CD1c-positive myeloid dendritic cell (primary cell): ENCODE measurements around the gene ITGB4.
A peak's percentile ranks its signal among the peaks of the same experiment; 100 is the strongest.
"Not testable (repeated sequence)": the region's sequence is repeated elsewhere in the genome, so short reads cannot be mapped to it uniquely, and the experiment has no call there.

Source experiments
- DNase-seq: peaks from one replicate; pipeline ENCODE4 v3.0.0-alpha.2; 2016; ENCODE audit errors: extremely low spot score

The ITGB4 gene

GRCh38 chr17:75752802-75753513 is 31.7 kb downstream of the ITGB4 start:
- no peak for DNase-seq

GRCh38 chr17:75753514-75754377 is 32.5 kb downstream of the ITGB4 start:
- DNase-seq, result peak; percentile 73

GRCh38 chr17:75754378-75755204 is 33.3 kb downstream of the ITGB4 start:
- DNase-seq, result peak; percentile 33

DNA sequence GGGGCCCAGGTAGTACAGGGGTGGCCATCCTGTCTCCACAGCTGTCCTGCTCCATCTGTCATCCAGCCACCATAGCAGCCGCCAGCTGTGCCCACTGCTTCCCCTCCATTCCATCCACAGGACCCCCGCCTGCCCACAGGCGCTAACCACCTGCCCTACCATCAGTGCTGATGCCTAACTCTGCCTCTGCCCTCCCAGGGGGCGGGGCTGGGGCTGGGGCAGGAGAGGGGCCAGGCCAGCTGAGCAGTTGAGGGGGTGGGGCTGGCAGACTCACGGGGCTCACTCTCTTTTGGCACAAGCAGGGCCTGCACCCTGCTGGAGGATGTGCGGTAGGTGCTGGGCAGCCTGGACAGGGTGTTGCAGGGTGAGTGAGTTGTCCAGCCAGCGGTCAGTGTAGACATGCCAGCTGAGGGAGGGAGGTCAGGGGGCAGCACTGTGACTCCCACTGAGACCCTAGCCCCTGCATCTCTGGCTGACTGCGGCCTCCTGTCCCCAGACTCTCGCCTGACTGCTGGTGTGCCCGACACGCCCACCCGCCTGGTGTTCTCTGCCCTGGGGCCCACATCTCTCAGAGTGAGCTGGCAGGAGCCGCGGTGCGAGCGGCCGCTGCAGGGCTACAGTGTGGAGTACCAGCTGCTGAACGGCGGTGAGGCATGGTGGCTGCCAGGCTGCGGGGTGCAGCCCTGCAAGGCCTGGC is 34.1 kb downstream of the ITGB4 start:
- no peak for DNase-seq

- DNase-seq, result peak; percentile 62
Measured at GRCh38 chr17:75755990-75756389, 34.7 kb downstream of the ITGB4 start.

DNA sequence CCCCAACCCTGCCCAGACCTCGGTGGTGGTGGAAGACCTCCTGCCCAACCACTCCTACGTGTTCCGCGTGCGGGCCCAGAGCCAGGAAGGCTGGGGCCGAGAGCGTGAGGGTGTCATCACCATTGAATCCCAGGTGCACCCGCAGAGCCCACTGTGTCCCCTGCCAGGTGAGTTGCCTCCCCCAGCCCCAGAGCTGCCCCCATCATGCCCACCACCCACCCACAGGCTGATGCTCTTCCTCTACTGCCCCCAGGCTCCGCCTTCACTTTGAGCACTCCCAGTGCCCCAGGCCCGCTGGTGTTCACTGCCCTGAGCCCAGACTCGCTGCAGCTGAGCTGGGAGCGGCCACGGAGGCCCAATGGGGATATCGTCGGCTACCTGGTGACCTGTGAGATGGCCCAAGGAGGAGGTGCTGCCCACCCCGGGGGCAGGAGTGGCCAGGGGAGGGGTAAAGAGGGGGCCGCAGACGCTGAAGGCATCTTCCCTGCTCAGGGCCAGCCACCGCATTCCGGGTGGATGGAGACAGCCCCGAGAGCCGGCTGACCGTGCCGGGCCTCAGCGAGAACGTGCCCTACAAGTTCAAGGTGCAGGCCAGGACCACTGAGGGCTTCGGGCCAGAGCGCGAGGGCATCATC is 35.3 kb downstream of the ITGB4 start:
- no peak for DNase-seq

GRCh38 chr17:75757086-75757681 is 35.9 kb downstream of the ITGB4 start:
- DNase-seq, result no peak

DNA sequence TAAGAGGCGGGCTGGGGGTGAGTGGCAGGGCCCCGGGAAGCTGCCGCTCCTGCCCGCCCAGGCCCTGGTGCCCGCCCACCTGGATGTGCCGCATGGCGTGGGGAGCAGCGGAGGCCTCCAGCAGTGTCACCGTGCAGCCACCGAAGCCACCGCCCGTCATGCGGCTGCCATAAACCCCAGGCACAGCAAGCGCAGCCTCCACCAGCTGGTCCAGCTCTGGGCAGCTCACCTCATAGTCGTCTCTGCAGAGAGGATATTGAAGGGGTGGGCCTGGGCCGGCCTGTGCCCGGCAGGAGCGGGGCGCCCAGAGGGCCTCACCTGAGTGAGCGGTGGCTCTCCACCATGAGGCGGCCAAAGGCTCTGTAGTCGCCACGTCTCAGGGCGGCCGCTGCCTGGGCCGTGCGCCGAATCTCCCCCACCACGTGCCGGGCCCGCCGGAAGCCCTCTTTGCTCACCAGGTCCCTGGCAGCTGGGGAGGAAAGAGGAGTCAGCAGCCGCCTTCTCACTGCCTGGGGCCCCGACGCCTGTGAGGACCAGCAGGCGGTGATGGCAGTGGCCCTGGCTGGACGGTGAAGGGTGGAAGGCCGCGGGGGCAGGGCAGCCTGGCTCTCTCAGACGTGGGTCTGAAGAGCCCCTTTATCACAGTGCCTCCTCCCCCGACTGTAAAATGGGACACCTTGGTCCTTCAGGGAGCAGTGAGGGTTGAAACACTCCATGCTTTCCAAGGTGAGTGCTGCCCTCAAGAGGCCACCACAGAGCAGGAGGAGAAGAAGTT is 37.1 kb downstream of the ITGB4 start:
- DNase-seq, result no peak

- no peak for DNase-seq
Measured at GRCh38 chr17:75759457-75759856, 38.2 kb downstream of the ITGB4 start.

DNA sequence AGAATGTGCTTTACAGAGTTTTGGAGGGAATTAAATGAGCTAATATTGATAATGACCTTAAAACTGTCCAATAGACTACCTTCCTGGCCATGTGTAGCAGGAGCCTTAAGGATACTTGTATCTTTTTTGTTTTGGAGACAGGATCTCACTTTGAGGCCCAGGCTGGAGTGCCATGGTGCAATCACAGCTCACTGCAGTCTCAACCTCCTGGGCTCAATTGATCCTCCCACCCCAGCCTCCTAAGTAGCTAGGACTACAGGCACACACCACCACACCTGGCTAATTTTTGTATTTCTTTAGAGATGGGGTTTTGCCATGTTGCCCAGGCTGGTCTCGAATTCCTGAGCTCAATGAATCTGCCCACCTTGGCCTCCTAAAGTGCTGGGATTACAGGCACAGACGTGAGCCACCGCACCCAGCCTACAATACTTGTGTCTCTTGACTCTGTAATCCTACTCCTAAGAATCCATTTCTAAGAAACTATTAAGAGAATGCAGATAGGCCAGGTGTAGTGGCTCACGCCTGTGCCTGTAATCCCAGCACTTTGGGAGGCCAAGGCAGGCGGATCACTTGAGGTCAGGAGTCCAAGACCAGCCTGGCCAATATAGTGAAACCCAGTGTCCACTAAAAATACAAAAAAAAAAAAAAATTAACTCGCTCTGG is 38.9 kb downstream of the ITGB4 start:
- DNase-seq, result not testable (repeated sequence)

DNA sequence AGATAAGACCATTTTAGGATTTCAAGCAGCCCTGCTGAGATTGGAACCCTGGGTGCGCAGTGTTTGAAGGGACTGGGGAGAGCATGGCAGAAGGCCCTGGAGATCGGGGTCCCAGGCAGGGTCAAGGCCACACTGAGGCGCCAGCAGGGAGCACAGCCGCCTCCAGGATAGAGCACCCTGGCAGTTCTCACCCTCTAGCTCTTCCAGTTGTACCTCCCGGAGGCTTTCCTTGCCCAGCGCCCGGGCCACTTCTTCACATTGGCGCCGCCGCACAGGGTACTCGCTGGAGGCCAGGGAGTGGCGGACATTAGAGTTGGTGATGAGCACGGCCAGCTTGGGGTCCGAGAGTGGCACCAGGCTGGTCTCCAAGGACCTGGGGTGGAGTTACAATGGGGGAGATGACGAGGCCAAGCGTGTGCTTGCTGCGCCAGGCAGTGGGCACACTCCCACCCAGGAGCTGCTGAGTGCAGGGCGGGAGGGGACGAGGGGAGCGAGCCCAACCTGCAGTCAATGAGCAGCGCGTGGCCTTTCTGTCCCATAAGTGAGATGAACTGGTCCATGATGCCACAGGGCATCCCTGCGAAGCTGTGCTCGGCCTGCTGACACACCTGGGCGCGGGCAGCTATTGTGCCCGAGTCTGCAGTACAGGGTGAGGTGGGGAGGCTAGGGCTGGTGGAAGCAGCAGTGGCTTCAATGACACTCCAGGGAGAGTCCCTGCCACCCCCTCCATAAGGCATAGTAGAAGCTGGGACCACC is 41.4 kb downstream of the ITGB4 start:
- no peak for DNase-seq

GRCh38 chr17:75763269-75763607 is 42.0 kb downstream of the ITGB4 start:
- no peak for DNase-seq

GRCh38 chr17:75763613-75764416 is 42.6 kb downstream of the ITGB4 start:
- no peak for DNase-seq

GRCh38 chr17:75764417-75764710 is 43.1 kb downstream of the ITGB4 start:
- DNase-seq, result no peak

DNA sequence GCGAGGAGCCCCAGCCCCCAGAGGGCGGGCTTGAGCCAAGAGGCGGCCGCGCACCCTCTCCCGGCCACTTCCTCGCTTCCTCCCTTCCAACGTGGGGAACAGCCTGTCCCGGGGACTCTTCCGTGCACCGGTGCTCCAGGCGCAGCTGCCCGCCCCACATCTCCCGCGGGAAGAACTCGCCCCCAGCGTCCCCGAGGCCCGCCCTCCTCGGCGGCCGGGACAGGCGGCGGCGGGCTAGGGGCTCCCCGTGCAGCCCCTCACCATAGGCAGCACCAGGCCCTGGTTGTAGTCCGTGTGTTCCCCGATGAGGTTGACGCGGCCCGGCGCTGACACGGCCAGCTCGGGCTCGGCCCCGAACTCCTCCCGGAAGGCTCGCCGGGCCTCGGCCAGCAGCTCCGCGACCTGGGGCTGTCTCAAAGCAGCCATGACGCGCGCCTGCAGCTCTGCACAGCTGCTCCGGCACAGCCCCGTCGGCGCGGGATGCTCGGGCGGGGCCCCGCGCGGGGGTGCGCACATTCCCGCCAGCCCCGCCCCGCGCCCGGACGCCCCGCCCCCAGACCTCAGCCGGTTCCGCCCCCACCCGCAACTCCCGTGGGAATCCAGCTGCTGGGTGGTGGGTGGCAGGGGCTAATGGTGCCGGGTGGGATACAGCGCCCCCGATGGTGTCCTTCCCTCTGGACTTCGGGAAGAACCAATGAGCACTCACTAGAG is 43.6 kb downstream of the ITGB4 start, which contains the start of gene GALK1:
Gene GALK1 (minus strand): TSS at position 482 of the 711 bp plus-strand sequence. CDS start 56 bp downstream, at position 426.
- peak; percentile 80 for DNase-seq

GRCh38 chr17:75765981-75766380 is 44.7 kb downstream of the ITGB4 start:
- DNase-seq, result no peak

- DNase-seq, result no peak
Measured at GRCh38 chr17:75767881-75768280, 46.6 kb downstream of the ITGB4 start.
